Adipose tissue (tissue), 3 donors: ENCODE results near the gene INHBB. TPM values are rescaled to one million over a fixed set of nuclear protein-coding genes. Genes with fewer than 3 reads are reported as not detected.

ENCODE experiments used
- H3K27ac ChIP-seq: one replicate; pipeline ENCODE4 v1.5.1; 2013; ENCODE audit warnings: low read depth, low read length
- WGBS, 3 donors: extraction: QIAGEN DNeasy Blood & Tissue Kit; methylation state at CpG; one replicate each; pipeline ENCODE4 v1.1.7; 2013; 5-methylcytosine and 5-hydroxymethylcytosine counted together
- polyA plus RNA-seq, 3 donors: library from polyadenylated mRNA; stranded (reverse); fragments of 200-250 nt; gene quantifications; one replicate each; pipeline ENCODE4 v1.2.3, GENCODE V29; 2013
- donor health status: healthy with polysubstance abuse.
- donor health status: Bipolar disorder and iron deficiency.
- donor health status: healthy.

INHBB gene
- polyA plus RNA-seq, 3 donors, result 5.4 to 31.9 (median 10.6) TPM

- 71 to 85% (median 85%) methylated on average over 22 of the region's 22 CpGs for WGBS, 3 donors
- no peak overlapping the region for H3K27ac ChIP-seq
These were observed 53.3 kb downstream of the INHBB start for GRCh38 chr2:120398996-120399888.

DNA sequence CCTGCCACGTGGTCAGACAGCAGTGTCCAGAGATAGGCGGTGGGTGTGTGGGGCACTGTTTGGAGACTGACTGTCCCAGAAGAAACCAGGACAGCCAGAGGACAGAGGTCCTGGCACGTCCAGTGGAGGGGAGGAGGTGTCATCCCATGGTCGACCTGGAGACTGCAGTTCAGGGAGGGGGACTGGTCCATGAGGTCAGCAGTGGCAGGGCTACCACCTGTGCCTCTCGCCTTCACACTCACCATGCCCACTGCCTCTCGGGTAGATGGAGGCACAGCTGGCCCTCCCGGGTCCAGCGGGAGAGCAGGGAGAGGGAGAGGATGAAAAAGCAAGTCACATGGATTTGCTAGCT, 53.9 kb downstream of the INHBB start:
- H3K27ac ChIP-seq, result no peak overlapping the region
- WGBS, 3 donors, result 83 to 84% (median 84%) methylated on average over 8 of the region's 8 CpGs

GRCh38 chr2:120400551-120400950, 54.6 kb downstream of the INHBB start:
- 59 to 83% (median 65%) methylated on average over 11 of the region's 11 CpGs for WGBS, 3 donors
- no peak overlapping the region for H3K27ac ChIP-seq

Other genes with a start within 250 kb of the INHBB start
- gene TMEM185B, start 122.7 kb upstream of the INHBB start, polyA plus RNA-seq, result 10 to 100 TPM in 1 of 3 donors, 1 to 10 TPM in 2; 7.5 to 19.0 (median 8.3) TPM
- gene RALB, start 93.3 kb upstream of the INHBB start, polyA plus RNA-seq, result 10 to 100 TPM; 19.9 to 96.2 (median 54.0) TPM